ENCODE data around the gene MVP. TPM values are rescaled to one million over a fixed set of nuclear protein-coding genes. Genes with fewer than 3 reads are reported as not detected.
"Not testable (repeated sequence)": the region's sequence is repeated elsewhere in the genome, so short reads cannot be mapped to it uniquely, and the experiment has no call there.

Gene MVP
- total RNA-seq, 3 donors from 2014 or later: 307 to 552 (median 529) TPM

DNA sequence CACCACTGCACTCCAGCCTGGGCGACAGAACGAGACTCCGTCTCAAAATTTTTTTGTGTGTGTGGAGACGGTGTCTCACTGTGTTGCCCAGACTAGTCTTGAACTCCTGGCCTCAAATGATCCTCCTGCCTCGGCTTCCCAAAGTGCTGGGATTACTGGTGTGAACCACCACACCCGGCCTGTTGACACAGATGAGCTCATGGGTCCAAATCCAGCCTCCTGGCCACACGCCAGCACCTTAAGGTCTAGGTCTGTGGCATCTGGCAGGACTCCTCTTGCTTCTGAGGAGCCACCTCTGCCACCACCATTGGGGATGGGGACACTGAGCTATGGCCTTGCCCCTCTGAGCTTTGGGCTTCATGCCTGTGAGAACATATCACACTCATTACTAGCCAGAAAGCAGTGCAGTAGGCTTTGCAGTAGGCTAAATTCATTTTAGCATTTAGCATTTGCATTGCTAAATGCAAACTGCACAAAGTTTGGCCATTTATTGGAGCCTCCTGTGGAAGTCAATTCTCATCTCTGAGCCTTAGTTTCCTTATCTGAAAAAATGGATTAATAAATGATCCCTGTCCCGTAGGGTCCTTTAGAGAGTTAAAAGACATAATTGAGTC, 48.2 kb downstream of the MVP start:
- H3K4me3 ChIP-seq: no peak overlapping the region
- TF ChIP-seq, protein P1, sequence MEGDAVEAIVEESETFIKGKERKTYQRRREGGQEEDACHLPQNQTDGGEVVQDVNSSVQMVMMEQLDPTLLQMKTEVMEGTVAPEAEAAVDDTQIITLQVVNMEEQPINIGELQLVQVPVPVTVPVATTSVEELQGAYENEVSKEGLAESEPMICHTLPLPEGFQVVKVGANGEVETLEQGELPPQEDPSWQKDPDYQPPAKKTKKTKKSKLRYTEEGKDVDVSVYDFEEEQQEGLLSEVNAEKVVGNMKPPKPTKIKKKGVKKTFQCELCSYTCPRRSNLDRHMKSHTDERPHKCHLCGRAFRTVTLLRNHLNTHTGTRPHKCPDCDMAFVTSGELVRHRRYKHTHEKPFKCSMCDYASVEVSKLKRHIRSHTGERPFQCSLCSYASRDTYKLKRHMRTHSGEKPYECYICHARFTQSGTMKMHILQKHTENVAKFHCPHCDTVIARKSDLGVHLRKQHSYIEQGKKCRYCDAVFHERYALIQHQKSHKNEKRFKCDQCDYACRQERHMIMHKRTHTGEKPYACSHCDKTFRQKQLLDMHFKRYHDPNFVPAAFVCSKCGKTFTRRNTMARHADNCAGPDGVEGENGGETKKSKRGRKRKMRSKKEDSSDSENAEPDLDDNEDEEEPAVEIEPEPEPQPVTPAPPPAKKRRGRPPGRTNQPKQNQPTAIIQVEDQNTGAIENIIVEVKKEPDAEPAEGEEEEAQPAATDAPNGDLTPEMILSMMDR (IDR thresholded peaks at IDR 0.05): no peak
- DNase-seq (no peak), ATAC-seq (no peak)
- intact Hi-C loops (cut with DNase I, micrococcal nuclease): no loop called here
- no peaks in the 10 kb centered on the region for H3K36me3 ChIP-seq (ENCODE audit: low read depth)
- no peaks in the 10 kb centered on the region for H3K9me3 ChIP-seq
- no peaks in the 10 kb centered on the region for H3K4me1 ChIP-seq (ENCODE audit: low read depth)

DNA sequence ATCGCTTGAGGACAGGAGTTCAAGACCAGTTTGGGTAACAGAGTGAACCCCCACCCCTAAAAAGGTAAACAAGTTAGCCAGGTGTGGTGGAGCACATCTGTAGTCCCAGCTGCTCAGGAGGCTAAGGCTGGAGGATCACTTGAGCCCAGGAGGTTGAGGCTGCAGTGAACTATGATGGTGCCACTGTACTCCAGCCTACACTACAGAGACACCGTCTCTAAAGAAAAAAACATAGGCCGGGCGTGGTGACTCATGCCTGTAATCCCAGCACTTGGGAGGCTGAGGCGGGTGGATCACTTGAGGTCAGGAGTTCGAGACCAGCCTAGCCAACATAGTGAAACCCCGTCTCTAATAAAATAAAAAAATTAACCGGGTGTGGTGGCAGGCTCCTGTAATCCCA, 48.8 kb downstream of the MVP start:
- DNase-seq; H3K4me1 ChIP-seq (ENCODE audit: low read depth); ATAC-seq; H3K36me3 ChIP-seq (ENCODE audit: low read depth); H3K9me3 ChIP-seq; H3K4me3 ChIP-seq; intact Hi-C loops (cut with DNase I, micrococcal nuclease): not testable (repeated sequence)

DNA sequence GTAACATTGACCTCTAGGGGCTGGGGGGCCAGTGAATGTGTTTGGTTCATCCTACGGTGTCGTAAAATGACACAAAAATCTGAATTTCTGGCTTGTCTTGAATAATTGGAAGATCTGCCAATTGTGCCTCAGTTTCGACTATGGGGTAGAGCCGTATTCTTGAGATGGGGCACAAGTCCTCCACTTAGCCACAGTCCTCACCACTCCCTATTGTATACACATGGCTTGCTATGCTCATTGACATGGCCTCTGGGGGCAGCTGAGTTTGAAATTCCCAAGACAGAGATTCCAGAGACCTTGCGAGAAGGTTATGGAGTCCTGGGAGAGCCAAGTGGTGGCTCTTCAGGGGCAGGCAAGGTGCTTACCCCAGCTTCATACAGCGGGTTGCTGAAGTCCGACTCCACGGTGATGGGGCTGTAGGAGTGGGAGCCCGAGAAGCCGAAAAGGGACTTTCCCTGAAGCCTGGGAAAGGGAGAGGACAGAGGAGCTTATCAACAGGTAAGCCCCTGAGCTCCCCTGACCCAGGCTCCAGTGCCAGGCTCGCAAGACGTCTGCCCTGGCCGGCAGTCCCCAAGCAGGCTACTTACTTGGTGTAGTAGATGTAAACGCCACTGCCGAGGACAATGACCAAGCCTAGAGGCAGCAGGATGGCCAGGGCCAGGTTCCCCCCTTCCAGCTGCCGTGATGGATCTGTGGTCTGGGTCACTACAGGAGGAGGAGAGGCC, 51.7 kb downstream of the MVP start:
- intact Hi-C loops (cut with DNase I, micrococcal nuclease): no loop called here
- Histone ChIP-seq H3K36me3 (ENCODE audit: low read depth) (no peaks in the 10 kb centered on the region), H3K4me3 (no peak overlapping the region), H3K9me3 (no peaks in the 10 kb centered on the region), H3K4me1 (ENCODE audit: low read depth) (no peaks in the 10 kb centered on the region)
- DNase-seq (no peak), ATAC-seq (no peak)
- TF ChIP-seq, protein P1 (IDR thresholded peaks at IDR 0.05): no peak

DNA sequence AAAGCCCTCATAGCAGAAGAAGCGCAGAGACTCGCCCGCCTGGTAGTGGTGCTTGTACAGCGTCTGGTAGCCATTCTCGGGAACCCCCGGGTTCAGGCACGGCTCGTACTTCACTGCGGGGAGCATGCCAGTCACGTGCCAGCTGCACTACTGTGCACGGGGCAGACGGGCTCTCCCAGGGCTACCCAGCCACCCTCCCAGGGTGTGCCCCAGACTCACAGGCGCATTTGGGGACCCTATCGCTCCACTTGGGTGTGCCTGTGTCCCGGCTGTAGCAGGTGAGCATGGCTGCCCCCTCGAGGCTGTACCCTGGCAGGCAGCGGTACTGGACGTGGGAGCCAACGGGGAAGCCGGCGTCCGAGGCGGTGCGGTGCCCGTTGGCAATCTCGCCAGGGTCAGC, 53.1 kb downstream of the MVP start:
- no peaks in the 10 kb centered on the region for H3K9me3 ChIP-seq
- H3K4me3 ChIP-seq: no peak overlapping the region
- intact Hi-C loops (cut with DNase I, micrococcal nuclease): no loop called here
- DNase-seq: no peak
- H3K36me3 ChIP-seq (ENCODE audit: low read depth): no peaks in the 10 kb centered on the region
- TF ChIP-seq, protein P1 (IDR thresholded peaks at IDR 0.05): no peak
- no peak for ATAC-seq
- no peaks in the 10 kb centered on the region for H3K4me1 ChIP-seq (ENCODE audit: low read depth)

DNA sequence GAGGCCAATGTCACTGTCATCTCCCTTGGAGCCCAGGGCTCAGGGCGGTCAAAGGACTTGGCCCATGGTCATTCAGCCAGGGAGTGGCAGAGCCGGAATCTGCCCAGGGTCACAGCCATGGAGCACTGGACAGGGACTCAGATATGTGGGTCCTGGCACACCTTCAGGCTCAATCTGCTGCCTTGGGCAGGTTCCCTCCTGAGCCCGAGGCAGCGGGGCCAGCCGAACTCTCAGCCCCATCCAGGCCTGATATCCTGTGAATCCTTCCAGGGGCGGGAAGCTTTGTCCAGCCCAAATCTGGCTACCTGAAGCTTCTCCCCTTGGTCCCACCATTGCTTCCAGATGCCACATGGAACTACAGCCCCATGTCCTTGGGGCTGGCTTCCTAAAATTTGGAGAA, 54.9 kb downstream of the MVP start:
- H3K36me3 ChIP-seq (ENCODE audit: low read depth): no peaks in the 10 kb centered on the region
- H3K9me3 ChIP-seq: no peaks in the 10 kb centered on the region
- no peak for DNase-seq
- ATAC-seq: no peak
- H3K4me1 ChIP-seq (ENCODE audit: low read depth): no peaks in the 10 kb centered on the region
- TF ChIP-seq, protein P1 (IDR thresholded peaks at IDR 0.05): no peak
- H3K4me3 ChIP-seq: no peak overlapping the region
- intact Hi-C loops (cut with DNase I, micrococcal nuclease): no loop called here

DNA sequence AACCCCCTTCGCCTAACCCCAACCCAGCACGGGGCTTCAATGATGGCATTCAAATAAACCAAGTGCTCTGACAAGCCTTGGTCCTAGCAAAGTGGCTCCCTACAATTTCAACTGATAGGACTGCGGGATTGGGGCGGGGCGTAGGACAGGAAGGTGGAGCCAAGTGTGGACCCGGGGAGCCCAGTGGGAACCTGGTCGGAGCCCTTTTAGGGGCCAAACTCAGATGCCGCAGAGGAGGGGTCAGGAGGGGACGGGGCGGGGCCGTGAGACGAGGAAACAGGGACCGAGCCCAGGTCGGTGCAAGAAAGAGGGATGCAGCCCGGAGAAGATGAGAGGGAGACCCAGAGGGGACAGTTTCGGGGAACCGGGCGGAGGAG, 55.9 kb downstream of the MVP start:
- TF ChIP-seq, protein P1 (IDR thresholded peaks at IDR 0.05): no peak
- DNase-seq (no peak), ATAC-seq (no peak)
- intact Hi-C loops (cut with DNase I, micrococcal nuclease): no loop called here
- Histone ChIP-seq H3K9me3 (no peaks in the 10 kb centered on the region), H3K36me3 (ENCODE audit: low read depth) (no peaks in the 10 kb centered on the region), H3K4me3 (no peak overlapping the region), H3K4me1 (ENCODE audit: low read depth) (no peaks in the 10 kb centered on the region)
